IMR-90 (cell line): Measurements from ENCODE around the gene HSD17B4. TPM values are rescaled to one million over a fixed set of nuclear protein-coding genes. Genes with fewer than 3 reads are reported as not detected.

ENCODE experiments used
- ATAC-seq: fragments of 200-7000 bp; cut with Tn5 transposase; 2 replicates; pipeline ENCODE4 v1.9.1; 2020; ENCODE audit warnings: low read depth, mild to moderate bottlenecking, moderate library complexity
- BruUV-seq: library from RNA; stranded (reverse); fragments of 400-500 nt; replicated peaks from 2 replicates; lab custom pipeline; 2021; lab: Mats Ljungman, UMichigan
- CTCF ChIA-PET: fragments of 300-600 bp; formaldehyde crosslinking; extraction: SDS; loops from one replicate; lab custom pipeline; 2021; ENCODE audit warnings: antibody characterized with exemption; lab: Yijun Ruan, JAX
- POLR2A ChIA-PET: fragments of 300-600 bp; sonication (Branson Sonifier 250); formaldehyde crosslinking; loops from one replicate; lab custom pipeline; 2022; ENCODE audit warnings: antibody characterized with exemption; ENCODE audit not compliant: unreplicated experiment; lab: Charles Lee
- DNase-seq: peaks from one replicate; pipeline ENCODE4 v3.0.0; 2013
- H2AFZ ChIP-seq: replicated peaks from 2 replicates; pipeline ENCODE3; 2013; ENCODE audit warnings: low read length, mild to moderate bottlenecking; ENCODE audit not compliant: poor library complexity
- H2AK5ac ChIP-seq: 2 replicates; pipeline ENCODE4 v1.6.1; 2013; ENCODE audit warnings: low read depth, low read length, inconsistent platforms
- H2AK9ac ChIP-seq: replicated peaks from 2 replicates; pipeline ENCODE3; 2013; ENCODE audit warnings: mild to moderate bottlenecking, low read depth, low read length, moderate library complexity; ENCODE audit not compliant: poor library complexity
- H2BK120ac ChIP-seq: 2 replicates; pipeline ENCODE4 v1.6.1; 2013; ENCODE audit warnings: low read depth, low read length, inconsistent platforms
- H2BK15ac ChIP-seq: 3 replicates; pipeline ENCODE4 v1.6.1; 2013; ENCODE audit warnings: low read depth, low read length, inconsistent platforms
- H2BK20ac ChIP-seq: 2 replicates; pipeline ENCODE4 v1.6.1; 2013; ENCODE audit warnings: low read depth, mild to moderate bottlenecking, inconsistent platforms, low read length, moderate library complexity
- H2BK5ac ChIP-seq: 2 replicates; pipeline ENCODE4 v1.6.1; 2013; ENCODE audit warnings: mild to moderate bottlenecking, low read depth, low read length, inconsistent platforms; ENCODE audit not compliant: poor library complexity, severe bottlenecking
- H3K14ac ChIP-seq: replicated peaks from 2 replicates; pipeline ENCODE4 v1.6.1; 2013; ENCODE audit warnings: low read depth, low read length, inconsistent platforms
- H3K18ac ChIP-seq: 2 replicates; pipeline ENCODE4 v1.6.1; 2013; ENCODE audit warnings: low read depth, low read length, control low read depth
- H3K23ac ChIP-seq: 2 replicates; pipeline ENCODE4 v1.6.1; 2013; ENCODE audit warnings: low read depth, low read length, inconsistent platforms
- H3K27ac ChIP-seq: 2 replicates; pipeline ENCODE4 v1.5.1; 2013; ENCODE audit warnings: mild to moderate bottlenecking, control low read depth, low read length; ENCODE audit not compliant: insufficient read depth
- H3K27me3 ChIP-seq: 2 replicates; pipeline ENCODE4 v1.6.1; 2013; ENCODE audit warnings: low read length; ENCODE audit not compliant: control insufficient read depth, insufficient read depth
- H3K36me3 ChIP-seq: 2 replicates; pipeline ENCODE4 v1.6.1; 2013; ENCODE audit warnings: low read length, mixed read lengths; ENCODE audit not compliant: control insufficient read depth, insufficient read depth
- H3K4ac ChIP-seq: 2 replicates; pipeline ENCODE4 v1.6.1; 2013; ENCODE audit warnings: low read depth, low read length, inconsistent platforms
- H3K4me1 ChIP-seq: 2 replicates; pipeline ENCODE4 v1.6.1; 2013; ENCODE audit warnings: low read length, mixed read lengths; ENCODE audit not compliant: control insufficient read depth, insufficient read depth
- H3K4me2 ChIP-seq: 2 replicates; pipeline ENCODE4 v1.6.1; 2013; ENCODE audit warnings: low read depth, mild to moderate bottlenecking, control low read depth, low read length, moderate library complexity
- H3K4me3 ChIP-seq: 2 replicates; pipeline ENCODE4 v1.5.1; 2013; ENCODE audit warnings: low read depth, mild to moderate bottlenecking, control low read depth, low read length, moderate library complexity; ENCODE audit not compliant: insufficient read depth
- H3K56ac ChIP-seq: 2 replicates; pipeline ENCODE4 v1.6.1; 2013; ENCODE audit warnings: low read length, inconsistent platforms; ENCODE audit not compliant: insufficient read depth; ENCODE audit errors: extremely low read depth
- H3K79me1 ChIP-seq, 2 experiments: 2 replicates each; pipeline ENCODE4 v1.6.1; 2013; ENCODE audit warnings: low read length in 2 of 2, inconsistent platforms in 1 of 2, low read depth in 1 of 2
- H3K9ac ChIP-seq: 2 replicates; pipeline ENCODE4 v1.6.1; 2013; ENCODE audit warnings: low read depth, low read length, control low read depth
- H3K9me1 ChIP-seq: 2 replicates; pipeline ENCODE4 v1.6.1; 2013; ENCODE audit warnings: low read length, inconsistent platforms; ENCODE audit not compliant: insufficient read depth
- H3K9me3 ChIP-seq: 2 replicates; pipeline ENCODE4 v1.6.1; 2013; ENCODE audit warnings: low read length; ENCODE audit not compliant: control insufficient read depth, insufficient read depth
- H4K20me1 ChIP-seq: 2 replicates; pipeline ENCODE4 v1.6.1; 2013; ENCODE audit warnings: low read length, inconsistent platforms; ENCODE audit not compliant: insufficient read depth
- H4K5ac ChIP-seq: 2 replicates; pipeline ENCODE4 v1.6.1; 2013; ENCODE audit warnings: mild to moderate bottlenecking, low read depth, low read length, control low read depth
- H4K8ac ChIP-seq, 2 experiments: 2 replicates each; pipeline ENCODE4 v1.6.1; 2013; ENCODE audit warnings: low read depth in 2 of 2, low read length in 2 of 2, control low read depth in 1 of 2, inconsistent platforms in 1 of 2
- H4K91ac ChIP-seq: 2 replicates; pipeline ENCODE4 v1.6.1; 2013; ENCODE audit warnings: low read depth, low read length, inconsistent platforms; ENCODE audit not compliant: insufficient read depth
- BHLHE40 ChIP-seq: fragments of 150-350 bp; IDR thresholded peaks from 2 replicates; pipeline ENCODE4 v1.6.1; 2016; ENCODE audit warnings: mild to moderate bottlenecking, low read depth, low read length
- CEBPB ChIP-seq: IDR thresholded peaks from 2 replicates; pipeline ENCODE4 v1.6.1; 2012; ENCODE audit warnings: low read depth, low read length, improper control_type of control experiment
- FOS ChIP-seq: fragments of 150-350 bp; IDR thresholded peaks from 2 replicates; pipeline ENCODE4 v1.6.1; 2016; ENCODE audit warnings: low read depth, low read length
- POLR2A ChIP-seq: IDR thresholded peaks from 2 replicates; pipeline ENCODE4 v1.6.1; 2012; ENCODE audit warnings: mild to moderate bottlenecking, low read depth, low read length
- RCOR1 ChIP-seq: IDR thresholded peaks from 2 replicates; pipeline ENCODE4 v1.6.1; 2012; ENCODE audit warnings: mild to moderate bottlenecking, low read length, improper control_type of control experiment; ENCODE audit not compliant: insufficient replicate concordance
- SMC3 ChIP-seq: fragments of 150-350 bp; IDR thresholded peaks from 2 replicates; pipeline ENCODE4 v1.6.1; 2016; ENCODE audit warnings: low read depth, mild to moderate bottlenecking, antibody characterized with exemption, low read length, moderate library complexity
- WGBS, 2 experiments: methylation state at CpG; one replicate each; pipeline versions ENCODE4 v1.1.5 to v1.1.7; 2013; ENCODE audit warnings: missing lambda C conversion rate in 2 of 2; ENCODE audit not compliant: insufficient read length in 1 of 2; ENCODE audit errors: extremely low coverage in 2 of 2; 5-methylcytosine and 5-hydroxymethylcytosine counted together
- dilution Hi-C: fragments of 300-500 bp; cut with HindIII; formaldehyde crosslinking; loops from one replicate; pipeline ENCODE4 v1.14.3; 2018; ENCODE audit warnings: low sequenced_read_pairs; ENCODE audit not compliant: unreplicated experiment
- in situ Hi-C: fragments of 300-500 bp; cut with MboI; formaldehyde crosslinking; loops from 3 replicates; pipeline ENCODE4 v1.14.3; 2019; ENCODE audit warnings: low sequenced_read_pairs, inconsistent platforms, mixed read lengths
- intact Hi-C: fragments of 100-400 bp; cut with micrococcal nuclease; formaldehyde crosslinking; loops from 2 replicates; pipeline ENCODE4 v1.10.0; 2022
- polyA plus RNA-seq, 3 experiments: library from polyadenylated mRNA; depleted of rRNA; stranded (reverse); fragments of >200 nt; gene quantifications; 2 replicates each; pipeline ENCODE4 v1.2.3, GENCODE V29; 2012; ENCODE audit warnings: low replicate concordance in 1 of 3
- total RNA-seq: library from RNA; depleted of rRNA; stranded (reverse); fragments of >200 nt; gene quantifications from 2 replicates; pipeline ENCODE4 v1.2.3, GENCODE V29; 2012

Gene HSD17B4
- total and polyA plus RNA-seq, 2 of the 4 experiments (the other 2 are of a cell fraction), result 95.1 to 154 TPM

DNA sequence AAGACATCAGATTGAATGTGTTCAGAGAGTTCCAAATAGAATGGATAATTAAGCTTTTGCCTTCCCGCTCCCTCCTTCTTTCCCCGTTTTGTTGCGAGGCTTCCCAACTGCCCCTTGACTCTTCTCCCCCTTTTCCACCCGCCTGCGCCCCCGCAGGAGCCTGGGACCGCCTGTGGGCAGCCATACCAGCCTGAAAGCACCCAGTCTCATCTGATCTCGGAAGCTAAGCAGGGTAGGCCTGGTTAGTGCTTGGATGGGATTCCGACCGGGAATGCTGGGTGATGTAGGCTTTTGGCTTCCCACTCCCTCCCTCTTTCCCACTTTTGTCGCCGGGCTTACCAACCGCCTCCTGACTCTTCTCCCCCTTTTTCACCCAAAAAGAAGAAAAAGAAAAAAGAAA is 6.8 kb upstream of the HSD17B4 start:
- Histone ChIP-seq H3K4me2 (no peak overlapping the region), H2AK5ac (no peak overlapping the region), H4K8ac (no peak overlapping the region), H2BK20ac (no peak overlapping the region), H4K20me1 (no peaks in the 10 kb centered on the region), H3K4me1 (no peaks in the 10 kb centered on the region), H3K36me3 (no peaks in the 10 kb centered on the region), H2BK120ac (no peak overlapping the region), H3K23ac (no peak overlapping the region), H3K9me1 (no peaks in the 10 kb centered on the region), H2AFZ (no peak overlapping the region), H2AK9ac (no peak overlapping the region), H2BK15ac (no peak overlapping the region), H2BK5ac (no peak overlapping the region), H3K27ac (no peak overlapping the region), H3K4me3 (no peak overlapping the region), H4K91ac (no peak overlapping the region), H3K56ac (no peak overlapping the region), H3K18ac (no peak overlapping the region), H3K4ac (no peak overlapping the region), H3K79me1 (no peaks in the 10 kb centered on the region), H3K9ac (no peak overlapping the region), H4K5ac (no peak overlapping the region), H3K9me3 (peaks cover 3% of the 10 kb centered on the region; the same call in 1 of the 2 replicates), H3K14ac (no peak overlapping the region), H3K27me3 (peaks cover 2% of the 10 kb centered on the region; the same call in 1 of the 2 replicates)
- ATAC-seq (no peak), DNase-seq (no peak)
- CTCF ChIA-PET, result no interaction called here
- intact Hi-C loops, result no loop called here
- WGBS, 2 experiments, result no CpG with 5 or more reads among the region's 13 CpGs
- POLR2A ChIA-PET, result no interaction called here
- no peak for TF ChIP-seq RCOR1
- no peak for TF ChIP-seq BHLHE40
- TF ChIP-seq CEBPB, result no peak
- TF ChIP-seq POLR2A, result no peak
- no peak for TF ChIP-seq FOS
- TF ChIP-seq SMC3, result no peak
- in situ Hi-C loops, result no loop called here
- BruUV-seq, result no TSS peak
- dilution Hi-C loops, result no loop called here
